Nephron (organoid): ENCODE data around the gene AXIN1.

Experiments used
- H3K27ac Mint-ChIP-seq, 3 experiments: 2 replicates each; pipeline ENCODE4 v1.8.0; 2020; ENCODE audit warnings: mixed read lengths in 3 of 3, mild to moderate bottlenecking in 2 of 3, moderate library complexity in 1 of 3
- H3K27me3 Mint-ChIP-seq: 2 replicates; pipeline ENCODE4 v1.8.0; 2021; ENCODE audit warnings: low read depth, mild to moderate bottlenecking, moderate library complexity, mixed read lengths
- H3K36me3 Mint-ChIP-seq: 2 replicates; pipeline ENCODE4 v1.8.0; 2020; ENCODE audit warnings: low read depth, mixed read lengths
- H3K4me1 Mint-ChIP-seq: 2 replicates; pipeline ENCODE4 v1.8.0; 2020; ENCODE audit warnings: mixed read lengths
- H3K4me3 Mint-ChIP-seq, 3 experiments: 2 replicates each; pipeline ENCODE4 v1.8.0; 2020; ENCODE audit warnings: mild to moderate bottlenecking in 3 of 3, mixed read lengths in 3 of 3, moderate library complexity in 2 of 3
- H3K9me3 Mint-ChIP-seq: 2 replicates; pipeline ENCODE4 v1.8.0; 2020; ENCODE audit warnings: mixed read lengths
- CTCF ChIP-seq, 3 experiments: fragments of 200-600 bp; sonication (generic); IDR thresholded peaks; one replicate each; pipeline ENCODE4 v1.5.0; 2021; ENCODE audit warnings: antibody characterized with exemption in 3 of 3; ENCODE audit not compliant: unreplicated experiment in 3 of 3

Gene AXIN1

GRCh38 chr16:307691-308312 is 44.7 kb downstream of the AXIN1 start:
- H3K36me3 Mint-ChIP-seq, result peaks cover 22% of the 10 kb centered on the region
- H3K27me3 Mint-ChIP-seq, result no peaks in the 10 kb centered on the region
- no peak overlapping the region for H3K4me3 Mint-ChIP-seq
- peaks cover 5% of the 10 kb centered on the region for H3K4me1 Mint-ChIP-seq
- H3K9me3 Mint-ChIP-seq, result no peaks in the 10 kb centered on the region
- H3K27ac Mint-ChIP-seq, result no peak overlapping the region
- TF ChIP-seq CTCF (IDR thresholded peaks at IDR 0.05; ENCODE audit: unreplicated experiment in 3 of 3), result no peak

- no peak for TF ChIP-seq CTCF (IDR thresholded peaks at IDR 0.05; ENCODE audit: unreplicated experiment in 3 of 3)
- H3K36me3 Mint-ChIP-seq, result peaks cover 17% of the 10 kb centered on the region
- H3K4me3 Mint-ChIP-seq, result no peak overlapping the region
- H3K27ac Mint-ChIP-seq, result no peak overlapping the region
- H3K27me3 Mint-ChIP-seq, result no peaks in the 10 kb centered on the region
- no peaks in the 10 kb centered on the region for H3K9me3 Mint-ChIP-seq
- peaks cover 5% of the 10 kb centered on the region for H3K4me1 Mint-ChIP-seq
Measured at GRCh38 chr16:306911-307370, 45.6 kb downstream of the AXIN1 start.

GRCh38 chr16:305916-306626 is 46.5 kb downstream of the AXIN1 start:
- Mint-ChIP-seq H3K27ac (peak overlapping the region in 1 of 3 experiments; percentile 52), H3K4me3 (no peak overlapping the region), H3K27me3 (no peaks in the 10 kb centered on the region), H3K9me3 (no peaks in the 10 kb centered on the region), H3K4me1 (peaks cover 5% of the 10 kb centered on the region), H3K36me3 (peaks cover 16% of the 10 kb centered on the region)
- TF ChIP-seq CTCF (IDR thresholded peaks at IDR 0.05; ENCODE audit: unreplicated experiment in 3 of 3), result no peak

GRCh38 chr16:303760-304505 is 48.6 kb downstream of the AXIN1 start:
- no peaks in the 10 kb centered on the region for H3K9me3 Mint-ChIP-seq
- no peak overlapping the region for H3K4me3 Mint-ChIP-seq
- TF ChIP-seq CTCF (IDR thresholded peaks at IDR 0.05; ENCODE audit: unreplicated experiment in 3 of 3), result no peak
- H3K36me3 Mint-ChIP-seq, result peaks cover 16% of the 10 kb centered on the region
- H3K27ac Mint-ChIP-seq, result no peak overlapping the region
- H3K4me1 Mint-ChIP-seq, result peaks cover 5% of the 10 kb centered on the region
- no peaks in the 10 kb centered on the region for H3K27me3 Mint-ChIP-seq

GRCh38 chr16:301950-302349 is 50.6 kb downstream of the AXIN1 start:
- Mint-ChIP-seq H3K4me3 (no peak overlapping the region), H3K9me3 (no peaks in the 10 kb centered on the region), H3K4me1 (peaks cover 5% of the 10 kb centered on the region), H3K27me3 (no peaks in the 10 kb centered on the region), H3K36me3 (peaks cover 16% of the 10 kb centered on the region), H3K27ac (no peak overlapping the region)
- TF ChIP-seq CTCF (IDR thresholded peaks at IDR 0.05; ENCODE audit: unreplicated experiment in 3 of 3), result no peak
